A549 (cell line): ENCODE data around the gene EPB41L5.

ENCODE experiments used
- CBX2 ChIP-seq: fragments of 200-600 bp; sonication (generic); IDR thresholded peaks from 2 replicates; pipeline ENCODE4 v1.6.1; 2016; ENCODE audit warnings: low read depth, mild to moderate bottlenecking, borderline replicate concordance
- CBX8 ChIP-seq: fragments of 200-600 bp; sonication (generic); IDR thresholded peaks from 2 replicates; pipeline ENCODE4 v1.6.1; 2016
- CEBPB ChIP-seq, 2 experiments: fragments of >200 bp in 1 of 2; sonication (Bioruptor Twin) in 1 of 2; formaldehyde crosslinking in 1 of 2; IDR thresholded peaks; 2 replicates each; pipeline ENCODE4 v1.6.1; 2012 to 2016
- EP300 ChIP-seq, 2 experiments: fragments of >200 bp; sonication (Bioruptor Twin); formaldehyde crosslinking; IDR thresholded peaks; 2 replicates in 1 of 2; 3 replicates in 1 of 2; pipeline ENCODE4 v1.6.1; 2016 to 2017
- JUN ChIP-seq, 2 experiments: fragments of >200 bp; sonication (Bioruptor Twin); formaldehyde crosslinking; IDR thresholded peaks; 2 replicates in 1 of 2; 3 replicates in 1 of 2; pipeline ENCODE4 v1.6.1; 2016 to 2017
- MAZ ChIP-seq: fragments of 150-350 bp; IDR thresholded peaks from 2 replicates; pipeline ENCODE4 v1.6.1; 2014; ENCODE audit warnings: antibody characterized with exemption, low read depth, low read length, borderline replicate concordance
- MYC ChIP-seq: IDR thresholded peaks from 2 replicates; pipeline ENCODE4 v1.6.1; 2012; ENCODE audit warnings: mild to moderate bottlenecking, inconsistent platforms, low read length, improper control_type of control experiment, borderline replicate concordance
- POLR2AphosphoS2 ChIP-seq: conservative IDR thresholded peaks from 2 replicates; pipeline ENCODE4 v1.6.1; 2012; ENCODE audit warnings: low read length, improper control_type of control experiment, inconsistent platforms
- RAD21 ChIP-seq, 2 experiments: fragments of >200 bp in 1 of 2; sonication (Bioruptor Twin) in 1 of 2; formaldehyde crosslinking in 1 of 2; IDR thresholded peaks in 1 of 2; conservative IDR thresholded peaks in 1 of 2; 2 replicates in 1 of 2; 3 replicates in 1 of 2; pipeline ENCODE4 v1.6.1; 2012 to 2018; ENCODE audit warnings: inconsistent platforms in 1 of 2
- ZFP36 ChIP-seq: fragments of 450-650 bp; IDR thresholded peaks from 2 replicates; pipeline ENCODE4 v1.6.1; 2014; ENCODE audit warnings: borderline replicate concordance; ENCODE audit not compliant: partially characterized antibody
- TF ChIP-seq, protein P1 (sequence below): fragments of >200 bp; sonication (Bioruptor Twin); formaldehyde crosslinking; IDR thresholded peaks from 3 replicates; pipeline ENCODE4 v1.5.1; 2016
- TF ChIP-seq, protein P2 (sequence below): IDR thresholded peaks from 2 replicates; pipeline ENCODE4 v1.6.1; 2012
- TF ChIP-seq, protein P3 (sequence below): fragments of 450-650 bp; IDR thresholded peaks from 2 replicates; pipeline ENCODE4 v1.6.1; 2014; ENCODE audit warnings: antibody characterized with exemption

DNA sequence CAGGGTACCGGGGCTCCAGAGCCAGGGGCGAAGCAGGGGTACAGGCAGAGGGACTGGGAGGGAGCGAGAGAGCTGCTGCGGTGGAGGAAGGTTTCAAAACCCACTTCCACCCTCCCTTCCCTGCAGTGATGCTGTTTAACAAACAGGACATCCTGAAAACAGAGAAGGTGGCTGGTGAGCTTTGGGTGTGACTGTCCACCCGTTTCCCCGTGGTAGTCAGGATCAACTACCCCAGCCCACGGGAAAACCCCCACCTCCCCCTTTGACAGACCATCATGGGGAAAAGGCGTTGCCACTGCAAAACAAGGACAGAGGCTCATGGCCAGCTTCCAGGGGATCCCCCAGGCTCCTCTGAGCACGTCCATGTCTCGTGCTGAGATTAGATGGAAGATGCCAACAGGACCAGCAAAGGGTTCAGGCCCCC lies 197.4 kb downstream of the EPB41L5 start:
- TF ChIP-seq CBX2: no peak
- TF ChIP-seq, protein P1, sequence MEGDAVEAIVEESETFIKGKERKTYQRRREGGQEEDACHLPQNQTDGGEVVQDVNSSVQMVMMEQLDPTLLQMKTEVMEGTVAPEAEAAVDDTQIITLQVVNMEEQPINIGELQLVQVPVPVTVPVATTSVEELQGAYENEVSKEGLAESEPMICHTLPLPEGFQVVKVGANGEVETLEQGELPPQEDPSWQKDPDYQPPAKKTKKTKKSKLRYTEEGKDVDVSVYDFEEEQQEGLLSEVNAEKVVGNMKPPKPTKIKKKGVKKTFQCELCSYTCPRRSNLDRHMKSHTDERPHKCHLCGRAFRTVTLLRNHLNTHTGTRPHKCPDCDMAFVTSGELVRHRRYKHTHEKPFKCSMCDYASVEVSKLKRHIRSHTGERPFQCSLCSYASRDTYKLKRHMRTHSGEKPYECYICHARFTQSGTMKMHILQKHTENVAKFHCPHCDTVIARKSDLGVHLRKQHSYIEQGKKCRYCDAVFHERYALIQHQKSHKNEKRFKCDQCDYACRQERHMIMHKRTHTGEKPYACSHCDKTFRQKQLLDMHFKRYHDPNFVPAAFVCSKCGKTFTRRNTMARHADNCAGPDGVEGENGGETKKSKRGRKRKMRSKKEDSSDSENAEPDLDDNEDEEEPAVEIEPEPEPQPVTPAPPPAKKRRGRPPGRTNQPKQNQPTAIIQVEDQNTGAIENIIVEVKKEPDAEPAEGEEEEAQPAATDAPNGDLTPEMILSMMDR: no peak
- no peak for TF ChIP-seq CBX8
- no peak for TF ChIP-seq ZFP36
- TF ChIP-seq, protein P2, sequence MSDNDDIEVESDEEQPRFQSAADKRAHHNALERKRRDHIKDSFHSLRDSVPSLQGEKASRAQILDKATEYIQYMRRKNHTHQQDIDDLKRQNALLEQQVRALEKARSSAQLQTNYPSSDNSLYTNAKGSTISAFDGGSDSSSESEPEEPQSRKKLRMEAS: no peak
- TF ChIP-seq RAD21 (conservative IDR thresholded peaks at IDR 0.05 in 1 of 2, IDR thresholded peaks at IDR 0.05 in 1 of 2): no peak
- no peak for TF ChIP-seq POLR2AphosphoS2
- TF ChIP-seq EP300 (IDR thresholded peaks at IDR 0.05): no peak
- TF ChIP-seq JUN (IDR thresholded peaks at IDR 0.05): no peak
- no peak for TF ChIP-seq MYC
- TF ChIP-seq MAZ: no peak
- TF ChIP-seq, protein P3, sequence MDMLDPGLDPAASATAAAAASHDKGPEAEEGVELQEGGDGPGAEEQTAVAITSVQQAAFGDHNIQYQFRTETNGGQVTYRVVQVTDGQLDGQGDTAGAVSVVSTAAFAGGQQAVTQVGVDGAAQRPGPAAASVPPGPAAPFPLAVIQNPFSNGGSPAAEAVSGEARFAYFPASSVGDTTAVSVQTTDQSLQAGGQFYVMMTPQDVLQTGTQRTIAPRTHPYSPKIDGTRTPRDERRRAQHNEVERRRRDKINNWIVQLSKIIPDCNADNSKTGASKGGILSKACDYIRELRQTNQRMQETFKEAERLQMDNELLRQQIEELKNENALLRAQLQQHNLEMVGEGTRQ: no peak
- TF ChIP-seq CEBPB (IDR thresholded peaks at IDR 0.05): no peak
